ENCODE measurements around the gene INS.

The INS gene

GRCh38 chr11:2143799-2144543, 17.0 kb downstream of the INS start:
- no peak for DNase-seq

GRCh38 chr11:2143477-2143798, 17.6 kb downstream of the INS start:
- no peak for DNase-seq

DNA sequence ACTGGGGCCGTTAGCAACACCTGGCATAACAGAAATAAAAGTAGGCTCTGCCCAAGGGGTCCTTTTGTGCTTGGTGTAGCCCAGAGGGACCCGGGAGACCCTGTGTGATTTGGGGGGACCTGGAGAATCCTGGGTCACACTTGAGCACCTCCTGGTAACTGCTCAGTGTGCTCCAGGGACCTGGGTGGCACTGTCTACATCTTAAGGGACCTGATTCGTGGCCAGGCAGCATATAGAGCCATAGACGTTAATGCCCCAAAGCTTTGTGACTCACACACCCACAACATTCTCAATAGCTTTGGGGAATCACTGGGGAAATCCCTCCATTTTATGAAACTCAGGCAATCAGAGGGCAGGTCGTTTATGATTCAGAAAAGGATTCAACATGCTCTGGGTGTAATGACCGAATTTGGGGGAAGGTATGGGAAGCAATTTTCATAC, 18.2 kb downstream of the INS start:
- DNase-seq = no peak

GRCh38 chr11:2142300-2142759, 18.7 kb downstream of the INS start:
- DNase-seq = no peak

GRCh38 chr11:2140411-2141400, 20.3 kb downstream of the INS start:
- DNase-seq = no peak

GRCh38 chr11:2139621-2140337, 21.2 kb downstream of the INS start:
- DNase-seq = no peak

GRCh38 chr11:2139123-2139521, 21.9 kb downstream of the INS start, which contains the start of gene IGF2:
IGF2 (minus strand) TSS chr11:2139389; CDS start chr11:2135523, 3,866 bp downstream.
- no peak for DNase-seq

DNA sequence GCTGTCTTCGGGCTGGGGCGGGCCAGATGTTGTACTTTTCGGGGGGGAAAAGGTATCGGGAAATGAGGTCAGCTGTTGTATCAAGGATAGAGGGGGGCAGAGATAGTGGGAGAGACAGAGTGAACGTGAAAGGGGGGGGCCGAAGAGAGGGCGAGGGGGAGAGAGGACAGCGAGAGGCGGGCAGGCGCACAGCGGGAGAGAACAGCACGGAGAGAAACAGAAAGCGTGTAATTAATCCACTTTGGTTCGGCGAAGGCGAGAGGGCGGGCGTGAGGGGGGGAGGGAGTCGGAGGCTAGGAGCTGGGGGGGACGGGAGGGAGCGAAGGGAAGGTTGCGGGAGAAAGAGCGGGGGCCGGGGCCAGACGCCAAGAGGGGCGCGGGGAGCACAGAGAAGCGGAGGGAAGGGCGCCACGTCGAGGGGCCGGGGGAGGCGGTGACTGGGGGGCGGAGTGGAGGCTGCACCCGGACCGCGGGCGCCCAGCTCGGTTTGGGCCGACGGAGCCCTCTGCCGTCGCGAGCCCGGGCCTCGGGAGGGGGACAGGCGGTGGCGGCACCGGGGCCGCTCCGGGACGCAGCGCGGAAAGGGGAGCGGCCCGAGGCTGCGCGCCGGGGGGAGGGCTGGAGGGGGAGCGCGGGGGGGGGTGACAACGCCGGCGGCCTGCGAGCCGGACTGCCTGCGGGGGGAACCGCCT, 22.4 kb downstream of the INS start:
- no peak for DNase-seq

DNA sequence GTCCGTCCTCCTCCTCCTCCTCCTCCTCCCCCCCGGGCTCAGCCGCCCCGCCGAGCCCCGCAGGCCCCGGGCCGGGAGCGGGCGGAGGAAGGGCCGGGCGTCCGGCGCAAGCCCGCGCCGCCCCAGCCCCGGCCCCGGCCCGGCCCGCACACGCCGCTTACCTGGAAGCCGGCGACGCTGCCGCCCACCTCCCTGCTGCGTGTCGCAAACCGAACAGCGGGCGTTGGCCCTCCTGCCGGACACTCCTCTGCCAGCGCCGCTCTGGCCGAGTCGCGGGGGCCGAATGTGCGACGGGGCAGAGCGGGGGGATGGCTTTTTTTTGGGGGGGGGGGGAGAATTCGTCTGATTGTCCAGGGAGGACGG, 23.0 kb downstream of the INS start:
- no peak for DNase-seq

DNA sequence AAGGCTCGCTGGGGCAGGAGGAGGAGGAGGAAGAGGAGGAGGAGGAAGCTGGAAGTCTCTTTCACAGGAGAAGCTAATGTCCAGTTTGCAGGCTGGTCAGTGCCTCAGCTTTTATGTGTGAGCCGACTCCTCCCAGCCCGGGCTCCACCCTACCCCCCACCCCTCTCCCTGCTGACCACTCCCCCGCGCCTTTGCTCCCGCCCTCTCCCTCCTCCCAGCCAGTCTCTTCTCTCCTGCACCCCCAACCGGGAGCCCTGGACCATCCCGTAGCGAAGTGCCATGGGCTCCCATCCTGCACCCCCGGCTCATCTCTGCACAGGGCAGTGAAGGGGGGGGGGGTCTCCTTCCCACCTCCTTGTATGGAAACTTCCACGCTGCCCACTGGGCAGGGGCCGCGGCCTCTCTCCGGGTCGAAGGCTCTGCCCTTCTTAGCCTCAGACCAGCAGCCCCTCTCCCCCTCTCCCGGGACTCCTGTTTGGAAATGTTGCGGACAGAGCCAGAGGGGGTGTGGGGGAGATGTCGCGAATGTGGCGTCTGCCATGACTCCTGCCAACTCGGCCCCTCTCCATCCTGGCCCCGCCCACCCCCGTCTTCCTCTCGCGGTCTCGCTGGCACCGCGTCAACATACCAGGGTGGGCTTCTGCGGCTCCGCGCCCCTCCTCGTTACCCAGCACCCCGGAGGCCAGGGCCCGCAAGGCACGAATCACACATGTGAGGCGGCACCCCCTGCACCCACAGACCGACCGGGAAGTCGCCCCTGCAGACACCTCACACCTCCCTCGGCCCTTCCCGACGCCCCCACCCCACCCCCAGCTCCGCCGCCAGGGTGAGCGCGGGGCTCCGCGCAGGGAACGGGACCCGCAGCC, 23.6 kb downstream of the INS start:
- DNase-seq = peak; percentile 30

GRCh38 chr11:2136952-2137201, 24.1 kb downstream of the INS start:
- DNase-seq = no peak

DNA sequence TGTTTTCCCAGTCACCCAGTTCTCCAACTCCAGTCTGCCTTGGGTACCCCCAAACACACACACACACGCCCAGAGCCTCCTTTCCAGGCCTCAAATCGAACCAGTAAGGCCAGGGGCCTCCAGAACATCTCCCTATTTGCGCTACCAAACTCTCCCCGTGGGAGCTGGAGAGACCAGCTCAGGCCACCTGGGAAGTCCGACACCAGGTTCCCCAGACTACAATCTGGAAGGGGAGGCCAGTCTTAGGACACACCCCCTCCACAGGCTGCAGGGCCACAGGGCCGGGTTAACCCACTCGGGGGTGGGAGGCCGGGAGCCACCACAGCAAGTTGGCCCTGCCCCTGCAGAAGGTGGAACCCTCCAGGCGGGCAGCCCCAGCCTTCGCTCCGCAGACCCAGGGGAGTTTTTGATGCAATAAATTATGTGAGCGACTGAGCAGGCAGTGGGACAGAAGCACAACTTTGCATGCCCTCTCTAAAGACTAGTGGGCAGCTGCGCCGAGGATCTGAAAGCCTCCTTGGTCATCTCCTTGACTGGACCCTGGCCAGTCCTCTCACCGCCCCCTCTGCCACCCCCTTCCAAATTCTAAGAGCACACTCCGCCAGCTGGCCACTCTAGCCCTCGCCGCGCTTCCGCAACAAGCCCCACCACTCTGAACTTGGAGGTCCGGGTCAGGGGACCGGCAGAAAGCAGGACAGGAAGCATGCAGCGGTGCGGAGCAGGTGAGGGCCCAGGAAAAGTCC, 24.6 kb downstream of the INS start:
- DNase-seq = no peak

DNA sequence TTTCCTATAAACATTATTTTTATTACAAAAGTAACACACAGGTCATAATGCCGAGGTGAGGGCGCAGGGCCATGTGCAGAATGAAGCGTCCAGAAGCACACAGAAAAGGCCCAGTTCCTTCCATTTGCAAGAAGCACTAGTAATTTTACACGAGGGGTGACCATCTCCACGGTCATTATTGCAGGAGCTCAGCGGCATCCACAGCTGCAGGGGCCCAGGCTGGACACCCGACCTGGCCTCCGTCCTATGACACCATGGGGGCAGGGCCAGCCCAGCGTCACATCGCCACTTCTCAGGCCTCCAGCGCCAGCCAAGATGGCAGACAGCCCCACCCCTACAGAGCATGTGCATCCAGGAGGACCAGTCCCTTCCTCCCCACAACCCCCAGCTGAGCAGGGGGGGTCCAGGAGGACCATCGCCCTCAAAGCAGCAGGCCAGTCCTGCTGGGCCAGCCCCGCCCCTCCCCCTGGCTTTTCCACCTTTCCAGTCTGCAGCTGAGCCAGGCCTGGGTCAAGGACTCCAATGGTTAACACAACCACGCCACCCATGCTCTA, 25.3 kb downstream of the INS start:
- DNase-seq = no peak

- DNase-seq = no peak
Measured at GRCh38 chr11:2135018-2135569, 25.9 kb downstream of the INS start.

DNA sequence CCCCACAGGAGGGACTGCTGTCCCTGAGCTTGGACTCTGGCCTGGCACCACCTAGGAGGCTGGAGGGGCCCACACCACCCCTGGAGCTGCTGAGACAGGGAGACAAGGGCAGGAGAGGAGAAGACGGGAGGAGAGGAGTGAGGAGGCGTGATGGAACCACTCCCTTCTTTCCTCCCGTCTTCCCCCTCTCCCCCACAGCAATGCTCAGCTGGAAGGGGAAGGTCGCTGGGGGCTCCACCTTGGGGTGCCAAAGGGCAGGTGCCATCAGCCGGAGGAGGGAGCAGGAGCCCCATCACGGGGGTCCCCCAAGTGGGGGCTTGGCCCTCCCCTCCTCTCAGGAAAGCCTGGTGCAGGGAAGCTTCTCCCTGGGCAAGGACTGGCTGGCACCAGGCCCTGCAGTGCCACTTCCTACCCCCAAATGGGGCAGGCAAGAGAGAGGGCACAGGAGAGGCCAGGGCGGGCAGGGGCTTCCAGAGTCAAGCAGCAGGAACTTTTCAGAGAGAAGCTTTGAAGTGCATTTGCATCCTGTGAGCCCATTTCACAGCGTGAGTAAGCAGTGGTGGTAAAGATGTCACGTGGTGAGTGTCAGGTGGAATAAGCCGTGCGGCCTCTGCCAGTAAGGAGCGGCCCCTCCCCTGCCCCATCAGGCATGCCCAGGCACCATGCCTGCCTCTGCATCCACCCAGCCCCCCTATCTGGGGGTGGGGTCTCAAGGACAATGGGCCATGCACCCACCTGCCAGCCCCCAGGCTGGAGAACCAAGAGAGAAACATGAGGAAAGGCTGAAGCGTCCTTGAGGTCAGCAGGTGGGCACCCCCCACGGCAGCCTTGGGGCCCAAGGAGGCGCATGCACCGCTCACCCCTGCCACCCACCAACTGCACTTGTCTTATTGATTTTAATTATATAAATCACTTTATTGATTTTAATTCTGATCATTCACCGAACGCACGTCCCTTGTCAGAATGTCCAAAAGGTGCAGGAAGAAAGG, 26.7 kb downstream of the INS start:
- no peak for DNase-seq

DNA sequence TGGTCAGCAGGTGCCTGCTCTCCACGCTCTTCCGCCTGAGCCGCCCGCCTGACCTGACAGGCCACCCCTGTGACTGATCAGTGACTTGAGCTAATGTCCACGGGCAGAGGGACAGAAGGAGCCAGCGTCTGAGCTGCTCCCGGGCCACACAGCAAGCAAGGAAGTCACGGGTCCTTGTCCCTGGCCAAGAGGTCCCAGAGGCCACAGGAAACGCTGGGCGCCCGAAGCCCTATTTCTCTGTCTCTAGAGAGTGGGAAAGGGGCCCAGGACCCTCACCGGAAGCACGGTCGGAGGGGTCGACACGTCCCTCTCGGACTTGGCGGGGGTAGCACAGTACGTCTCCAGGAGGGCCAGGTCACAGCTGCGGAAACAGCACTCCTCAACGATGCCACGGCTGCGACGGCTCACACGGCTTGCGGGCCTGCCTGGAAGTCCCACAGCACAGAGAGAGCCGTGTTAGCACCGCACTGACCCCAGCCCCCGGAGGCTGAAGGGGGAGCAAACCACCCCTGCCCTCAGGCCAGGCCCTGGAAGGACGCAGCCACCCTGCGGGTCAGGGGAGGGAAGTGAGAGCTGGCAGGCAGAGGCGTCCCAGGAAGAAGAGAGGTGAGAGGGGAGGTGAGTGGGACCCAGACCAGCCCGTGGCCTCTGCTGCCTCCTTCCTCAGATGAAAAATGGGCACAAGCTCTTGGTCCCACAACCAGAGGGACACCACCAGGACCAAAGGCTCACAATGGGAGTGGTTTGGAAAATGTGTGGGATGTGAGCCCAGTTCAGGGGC, 27.6 kb downstream of the INS start:
- DNase-seq = no peak

DNA sequence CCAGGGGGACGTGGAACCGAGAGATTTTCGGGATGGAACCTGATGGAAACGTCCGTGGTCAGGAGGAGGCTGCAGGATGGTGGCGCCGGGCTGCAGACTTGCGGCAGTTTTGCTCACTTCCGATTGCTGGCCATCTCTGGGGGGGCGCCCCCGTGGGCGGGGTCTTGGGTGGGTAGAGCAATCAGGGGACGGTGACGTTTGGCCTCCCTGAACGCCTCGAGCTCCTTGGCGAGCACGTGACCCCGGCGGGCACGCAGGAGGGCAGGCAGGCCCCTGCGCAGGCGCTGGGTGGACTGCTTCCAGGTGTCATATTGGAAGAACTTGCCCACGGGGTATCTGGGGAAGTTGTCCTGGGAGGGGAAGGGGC, 28.2 kb downstream of the INS start:
- DNase-seq = no peak

- no peak for DNase-seq
Measured at GRCh38 chr11:2132246-2132645, 28.8 kb downstream of the INS start.

Measured in NCI-H1092 treated with DMSO at 0.1 percent for 48 hours (cell line).